GM18511 (cell line): ENCODE results near the gene PPP1R15B.
A peak's percentile ranks its signal among the peaks of the same experiment; 100 is the strongest.

Source experiments
- ATAC-seq: cut with Tn5 transposase; IDR thresholded peaks from one replicate; pipeline ENCODE4 v1.9.1; 2021; ENCODE audit warnings: mild to moderate bottlenecking, moderate library complexity; ENCODE audit not compliant: unreplicated experiment

PPP1R15B gene

GRCh38 chr1:204445860-204446412 lies 34.3 kb upstream of the PPP1R15B start:
- ATAC-seq, result peak; percentile 8

DNA sequence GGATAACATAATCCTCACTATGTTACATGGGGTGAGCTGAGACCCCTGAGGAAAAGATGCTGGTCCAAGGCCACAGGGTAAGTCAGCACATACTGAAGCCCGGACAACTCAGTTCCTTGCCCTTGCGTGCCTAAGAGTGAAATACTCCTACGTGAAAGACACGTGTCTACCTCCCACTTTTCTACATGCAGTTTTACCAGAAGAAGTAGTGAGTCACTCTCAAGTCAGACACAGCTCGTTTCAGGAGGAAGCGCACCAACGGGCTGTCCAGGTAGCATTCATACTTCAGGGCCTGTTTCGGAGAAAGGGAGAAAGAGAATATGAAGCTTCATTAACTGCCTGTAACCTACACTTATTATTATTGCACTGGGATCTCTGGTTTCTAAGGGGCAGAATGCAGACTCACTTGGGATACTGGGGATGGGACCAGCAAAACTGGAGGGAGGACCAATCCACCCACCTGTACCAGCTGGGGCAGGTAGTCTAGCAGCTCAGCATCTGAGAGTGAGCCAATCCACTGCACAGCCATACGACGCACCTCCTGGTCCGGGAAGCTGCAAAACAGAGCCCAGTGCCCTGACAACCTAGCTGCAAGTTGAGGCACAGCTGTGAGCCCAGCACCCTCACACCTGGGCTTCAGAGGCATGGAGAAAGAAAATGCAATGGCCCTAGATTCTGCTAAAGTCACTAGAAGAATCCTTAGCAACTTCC lies 32.4 kb upstream of the PPP1R15B start:
- no peak for ATAC-seq

DNA sequence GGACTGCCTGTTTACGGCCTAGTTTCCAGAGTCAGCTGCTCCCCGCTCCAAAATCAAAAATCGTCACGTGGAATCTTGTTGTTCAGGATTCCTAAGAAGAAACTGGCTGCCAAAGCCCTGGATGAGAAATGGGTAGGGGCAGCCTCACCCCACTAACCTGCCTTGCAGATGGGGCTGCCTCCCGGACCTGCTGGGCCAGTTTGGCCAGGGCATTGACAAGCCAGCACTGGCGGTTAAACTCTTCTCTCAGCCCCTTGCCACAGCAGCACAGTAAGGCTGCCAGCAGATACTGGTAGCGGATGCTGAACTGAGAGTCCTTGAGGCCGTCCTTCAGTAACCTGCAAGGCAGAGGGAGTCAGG lies 31.6 kb upstream of the PPP1R15B start:
- no peak for ATAC-seq

- ATAC-seq, result no peak
These were observed 31.0 kb upstream of the PPP1R15B start for GRCh38 chr1:204442376-204443259.

- no peak for ATAC-seq
These were observed 29.9 kb upstream of the PPP1R15B start for GRCh38 chr1:204441558-204441957.

DNA sequence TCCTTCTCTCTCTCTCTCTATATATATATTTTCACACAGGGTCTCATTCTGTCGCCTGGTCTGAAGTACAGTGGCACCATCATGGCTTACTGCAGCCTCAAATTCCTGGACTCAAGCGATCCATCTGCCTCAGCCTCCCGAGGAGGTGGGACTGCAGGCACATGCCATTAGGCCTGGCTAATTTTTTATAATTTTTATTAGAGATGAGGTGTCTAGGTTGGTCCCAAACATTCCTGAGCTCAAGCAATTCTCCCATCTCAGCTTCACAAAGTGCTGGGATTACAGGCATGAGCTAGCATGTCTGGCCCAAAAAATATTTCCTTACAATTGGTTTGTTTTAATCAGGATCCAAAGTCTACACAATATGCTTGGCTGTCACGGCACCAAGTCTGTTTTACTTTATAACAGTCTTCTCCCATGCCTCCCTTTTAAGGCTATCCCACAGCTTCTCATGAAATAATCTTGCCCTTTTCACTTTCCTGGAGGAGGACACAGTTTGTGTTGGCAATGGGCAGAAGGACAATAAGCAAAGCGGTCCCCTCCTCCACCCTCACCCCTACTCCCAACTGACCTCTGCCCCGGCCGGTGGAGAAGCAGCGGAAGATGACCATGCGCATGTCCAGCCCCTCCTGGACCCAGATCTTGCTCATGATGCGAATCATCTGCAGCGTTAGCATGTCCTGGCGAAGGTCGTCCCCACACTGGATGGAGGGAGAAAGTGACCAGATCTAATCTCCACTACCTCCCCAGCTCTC lies 28.2 kb upstream of the PPP1R15B start:
- ATAC-seq, result no peak

- no peak for ATAC-seq
These were observed 27.0 kb upstream of the PPP1R15B start for GRCh38 chr1:204438628-204439027.

- no peak for ATAC-seq
These were observed 26.4 kb upstream of the PPP1R15B start for GRCh38 chr1:204437796-204438570.

- ATAC-seq, result no peak
These were observed 24.3 kb upstream of the PPP1R15B start for GRCh38 chr1:204435872-204436271.

GRCh38 chr1:204435381-204435831 lies 23.8 kb upstream of the PPP1R15B start:
- no peak for ATAC-seq

DNA sequence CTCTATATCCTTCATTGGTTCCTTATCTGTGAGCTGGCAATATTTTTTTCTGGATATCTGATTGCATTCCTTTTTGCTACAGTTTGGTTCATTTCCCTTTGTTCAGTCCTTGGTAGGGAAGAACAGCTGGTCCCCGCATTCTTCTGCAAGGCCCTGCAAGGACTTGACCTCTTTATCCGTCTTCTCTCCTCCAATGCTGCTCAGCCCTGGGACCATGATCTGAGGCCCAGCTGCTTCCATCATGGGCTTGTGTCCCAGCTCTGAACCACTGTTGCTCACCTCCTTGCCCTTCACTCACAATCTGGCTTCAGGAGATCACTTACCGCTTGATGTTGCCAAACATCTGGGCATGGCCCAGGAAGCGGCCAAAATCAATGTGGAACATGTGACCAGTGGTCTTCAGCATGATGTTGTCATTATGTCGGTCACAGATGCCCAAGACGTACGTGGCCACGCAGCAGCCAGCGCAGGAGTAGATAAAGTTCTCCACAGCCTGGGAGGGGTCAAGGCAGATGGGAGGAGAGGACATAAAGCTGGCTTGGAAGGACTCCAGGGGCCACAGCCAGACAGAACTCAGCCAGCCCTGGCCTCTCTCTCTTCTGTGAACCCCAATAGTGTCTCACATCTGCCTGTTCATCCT lies 22.6 kb upstream of the PPP1R15B start:
- no peak for ATAC-seq

DNA sequence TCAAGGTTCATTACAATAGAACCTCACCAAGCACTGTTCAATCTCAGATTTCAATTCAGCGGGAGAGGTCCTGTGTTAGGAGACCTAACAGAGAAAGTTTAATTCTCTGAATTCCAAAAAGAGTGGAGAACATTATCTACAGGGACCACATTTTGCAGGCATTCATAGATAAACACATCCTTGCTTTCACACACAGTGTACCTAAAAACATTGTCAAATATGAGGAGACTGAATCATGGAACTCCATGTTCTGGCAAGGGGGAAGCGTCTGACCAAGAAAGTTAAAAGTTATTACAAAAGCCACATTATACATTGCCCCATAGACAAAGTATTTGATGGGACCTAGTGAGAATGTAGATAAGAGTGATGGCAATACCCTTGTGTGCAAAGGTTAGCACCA lies 21.1 kb upstream of the PPP1R15B start:
- ATAC-seq, result no peak

DNA sequence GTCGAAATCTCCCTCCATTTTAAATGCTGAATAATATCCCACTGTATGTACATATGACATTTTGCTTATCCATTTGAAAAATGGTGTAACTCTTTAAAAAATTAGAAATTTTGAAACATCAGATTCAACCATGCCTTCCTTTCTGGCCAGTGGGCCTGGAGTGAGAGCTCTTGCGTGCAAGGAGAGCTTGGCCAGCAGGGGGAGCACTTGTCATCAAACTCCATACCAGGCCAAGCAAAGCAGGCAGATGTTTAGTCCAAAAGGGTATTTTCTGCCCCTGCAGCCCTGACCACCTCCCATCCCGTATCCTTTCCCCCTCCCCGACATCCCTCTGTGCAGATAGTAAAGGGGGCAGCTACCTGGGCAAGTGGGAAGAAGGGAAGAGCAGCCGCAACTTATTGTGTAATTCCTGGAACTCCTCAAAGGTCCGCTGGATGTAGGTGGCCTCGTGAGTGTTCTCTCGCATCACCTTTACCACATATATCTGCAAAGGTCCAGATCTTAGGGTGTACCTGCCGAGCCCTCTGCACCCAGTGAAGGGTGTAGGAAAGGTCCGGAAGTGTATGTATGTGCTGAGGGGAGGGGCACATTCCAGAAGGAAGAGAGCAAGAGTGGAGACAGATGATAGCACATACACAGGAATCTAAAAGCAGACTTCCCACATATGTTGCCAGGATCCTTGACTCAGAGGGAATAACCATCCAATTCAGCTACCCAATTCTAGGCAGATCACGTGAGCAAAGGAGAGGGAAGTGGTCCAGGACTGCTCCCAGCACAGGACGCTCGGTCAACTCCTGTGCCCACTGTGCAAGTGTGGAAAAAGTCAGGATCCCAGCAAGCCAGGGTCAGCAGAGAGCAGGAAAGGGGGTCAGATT lies 19.9 kb upstream of the PPP1R15B start:
- no peak for ATAC-seq

GRCh38 chr1:204429746-204430145 lies 18.1 kb upstream of the PPP1R15B start:
- ATAC-seq, result no peak

GRCh38 chr1:204426971-204427701 lies 15.5 kb upstream of the PPP1R15B start:
- ATAC-seq, result no peak

GRCh38 chr1:204426474-204426873 lies 14.9 kb upstream of the PPP1R15B start:
- ATAC-seq, result no peak

GRCh38 chr1:204426035-204426436 lies 14.4 kb upstream of the PPP1R15B start:
- no peak for ATAC-seq

DNA sequence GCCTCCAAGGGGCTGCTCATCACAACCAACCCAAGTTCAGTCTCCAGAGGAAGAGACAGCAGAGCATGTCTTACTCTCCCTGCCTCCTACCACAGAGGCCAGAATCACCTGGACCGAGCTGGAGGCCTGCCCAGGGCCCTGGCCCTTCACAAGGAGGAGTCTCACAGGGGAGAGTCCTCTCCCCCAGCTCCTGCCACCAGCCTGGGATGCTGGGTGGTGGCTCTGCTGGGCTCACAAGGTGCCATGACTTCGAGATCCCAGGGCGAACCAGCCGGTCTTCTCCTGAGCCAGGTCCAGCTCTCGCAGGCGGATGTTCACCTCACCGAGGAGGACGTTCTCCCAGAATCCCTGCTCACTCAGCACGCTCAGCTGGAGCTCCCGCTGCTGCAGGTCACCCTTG lies 13.0 kb upstream of the PPP1R15B start:
- no peak for ATAC-seq
